GM23338 (cell line): ENCODE results near the gene RNF121. TPM values are rescaled to one million over a fixed set of nuclear protein-coding genes. Genes with fewer than 3 reads are reported as not detected.
A peak's percentile ranks its signal among the peaks of the same experiment; 100 is the strongest.

ENCODE experiments used
- ATAC-seq: fragments of 200-7000 bp; cut with Tn5 transposase; 3 replicates; pipeline ENCODE4 v1.9.1; 2020
- DNase-seq: peaks from one replicate; pipeline ENCODE4 v3.0.0-alpha.2; 2015; ENCODE audit warnings: low spot score
- H2AFZ ChIP-seq: fragments of 200-600 bp; sonication (generic); 2 replicates; pipeline ENCODE4 v1.8.0; 2016; ENCODE audit warnings: antibody characterized with exemption, mild to moderate bottlenecking, moderate library complexity
- H3F3A ChIP-seq: fragments of 200-600 bp; sonication (generic); replicated peaks from 2 replicates; pipeline ENCODE4 v1.8.0; 2017; ENCODE audit warnings: antibody characterized with exemption, mixed run types, low read depth
- H3K27ac ChIP-seq: fragments of 200-600 bp; sonication (generic); 2 replicates; pipeline ENCODE4 v1.6.1; 2016; ENCODE audit warnings: low read depth
- H3K27me3 ChIP-seq: fragments of 200-600 bp; sonication (generic); 2 replicates; pipeline ENCODE4 v1.8.0; 2016; ENCODE audit warnings: mild to moderate bottlenecking, mixed run types, moderate library complexity; ENCODE audit not compliant: insufficient read depth
- H3K36me3 ChIP-seq: fragments of 200-600 bp; sonication (generic); 2 replicates; pipeline ENCODE4 v1.8.0; 2016; ENCODE audit warnings: mild to moderate bottlenecking; ENCODE audit not compliant: insufficient read depth
- H3K4me1 ChIP-seq: fragments of 200-600 bp; sonication (generic); 2 replicates; pipeline ENCODE4 v1.8.0; 2016; ENCODE audit warnings: mild to moderate bottlenecking, moderate library complexity; ENCODE audit not compliant: insufficient read depth
- H3K4me2 ChIP-seq: fragments of 200-600 bp; sonication (generic); 2 replicates; pipeline ENCODE4 v1.7.1; 2017; ENCODE audit warnings: mixed run types
- H3K4me3 ChIP-seq: fragments of 200-600 bp; sonication (generic); 2 replicates; pipeline ENCODE4 v1.6.1; 2016; ENCODE audit warnings: mixed run types
- H3K79me2 ChIP-seq: fragments of 200-600 bp; sonication (generic); replicated peaks from 2 replicates; pipeline ENCODE4 v1.8.0; 2017; ENCODE audit warnings: mild to moderate bottlenecking; ENCODE audit not compliant: insufficient read depth
- H3K9me2 ChIP-seq: fragments of 200-600 bp; sonication (generic); 2 replicates; pipeline ENCODE4 v1.8.0; 2017; ENCODE audit not compliant: insufficient read depth
- H4K20me1 ChIP-seq: fragments of 200-600 bp; sonication (generic); replicated peaks from 2 replicates; pipeline ENCODE4 v1.8.0; 2017; ENCODE audit warnings: mild to moderate bottlenecking; ENCODE audit not compliant: insufficient read depth
- H3K27ac Mint-ChIP-seq: 2 replicates; pipeline ENCODE4 v1.8.0; 2020; ENCODE audit warnings: inconsistent platforms, mild to moderate bottlenecking, moderate library complexity, mixed read lengths
- H3K27me3 Mint-ChIP-seq: 3 replicates; pipeline ENCODE4 v1.8.0; 2022; ENCODE audit warnings: low read depth, mild to moderate bottlenecking, moderate library complexity, mixed read lengths, inconsistent platforms; ENCODE audit not compliant: insufficient read depth, poor library complexity
- H3K36me3 Mint-ChIP-seq: 3 replicates; pipeline ENCODE4 v1.8.0; 2021; ENCODE audit warnings: low read depth, mild to moderate bottlenecking, inconsistent platforms, moderate library complexity, mixed read lengths
- H3K4me1 Mint-ChIP-seq: 3 replicates; pipeline ENCODE4 v1.8.0; 2020; ENCODE audit warnings: mild to moderate bottlenecking, inconsistent platforms, mixed read lengths
- H3K4me3 Mint-ChIP-seq: 3 replicates; pipeline ENCODE4 v1.8.0; 2021; ENCODE audit warnings: moderate library complexity, mild to moderate bottlenecking, inconsistent platforms, mixed read lengths
- H3K9me3 Mint-ChIP-seq: 3 replicates; pipeline ENCODE4 v1.8.0; 2020; ENCODE audit warnings: moderate library complexity, mild to moderate bottlenecking, inconsistent platforms, mixed read lengths
- JUNB ChIP-seq: IDR thresholded peaks from one replicate; pipeline ENCODE4 v1.6.1; 2016; ENCODE audit warnings: antibody characterized with exemption; ENCODE audit not compliant: unreplicated experiment
- POLR2AphosphoS5 ChIP-seq: IDR thresholded peaks from 2 replicates; pipeline ENCODE4 v1.6.1; 2016; ENCODE audit warnings: antibody characterized with exemption, low read depth
- ZNF114 ChIP-seq: fragments of 250-450 bp; sonication (Bioruptor Pico); IDR thresholded peaks from 2 replicates; pipeline ENCODE4 v1.5.0; 2020; ENCODE audit warnings: mild to moderate bottlenecking, moderate library complexity
- polyA plus RNA-seq: library from polyadenylated mRNA; unstranded; fragments of >200 nt; fragmentation: Nextera tagmentation; extraction: Ambion mirVana; gene quantifications from 2 replicates; pipeline ENCODE4 v1.2.1, GENCODE V29; 2016
- total RNA-seq: library from RNA; depleted of rRNA; stranded (reverse); fragments of >200 nt; shearing (Covaris generic); gene quantifications from 2 replicates; pipeline ENCODE4 v1.2.3, GENCODE V29; 2014
- TF ChIP-seq, protein P1 (sequence below): IDR thresholded peaks from 2 replicates; pipeline ENCODE4 v1.6.1; 2016; ENCODE audit warnings: antibody characterized with exemption
- TF ChIP-seq, protein P2 (sequence below): IDR thresholded peaks from one replicate; pipeline ENCODE4 v1.6.1; 2018; ENCODE audit warnings: antibody characterized with exemption; ENCODE audit not compliant: unreplicated experiment
- TF ChIP-seq, protein P3 (sequence below), 2 experiments: fragments of 200-600 bp in 1 of 2; sonication (generic) in 1 of 2; conservative IDR thresholded peaks; 2 replicates each; pipeline versions ENCODE4 v1.5.1 to v1.6.1; 2016 to 2017; ENCODE audit warnings: antibody characterized with exemption in 2 of 2, low read depth in 2 of 2, mild to moderate bottlenecking in 2 of 2, moderate library complexity in 1 of 2

RNF121 gene
- total and polyA plus RNA-seq, 2 experiments from 2014 or later = 7.8 to 37.7 TPM

DNA sequence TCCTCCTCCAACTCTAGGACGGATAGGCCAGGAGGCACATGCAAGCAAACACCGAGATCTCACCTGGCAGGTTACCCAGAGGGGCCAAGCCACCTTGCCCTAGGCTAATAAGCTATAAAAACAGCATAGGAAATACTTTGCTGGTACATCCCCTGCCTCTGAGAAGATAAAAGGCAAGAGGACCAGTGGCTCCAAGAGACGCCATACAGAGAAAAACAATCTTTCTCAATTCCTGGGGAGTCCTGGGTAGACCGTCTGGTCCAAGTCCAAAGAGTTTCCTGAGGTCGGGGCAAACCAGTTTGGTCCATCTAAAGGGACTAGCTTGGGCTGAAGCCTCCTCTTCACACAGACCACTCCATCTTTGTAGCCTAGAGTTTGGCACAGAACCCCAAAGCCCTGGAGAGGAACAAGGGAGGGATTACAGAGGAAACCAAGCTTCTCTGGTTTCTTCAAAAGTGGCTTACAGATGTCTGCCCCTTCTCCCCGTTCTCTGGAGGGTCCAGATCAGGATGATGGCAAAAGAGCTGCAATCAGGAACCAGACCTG lies 111.1 kb downstream of the RNF121 start:
- H3F3A ChIP-seq = peaks cover 5% of the 10 kb centered on the region
- no peaks in the 10 kb centered on the region for H3K27me3 ChIP-seq
- H3K27ac Mint-ChIP-seq = no peak overlapping the region
- H3K9me3 Mint-ChIP-seq = no peaks in the 10 kb centered on the region
- no peak for ATAC-seq
- peaks cover 5% of the 10 kb centered on the region; the same call in 1 of the 2 replicates for H4K20me1 ChIP-seq
- H3K79me2 ChIP-seq = peaks cover 77% of the 10 kb centered on the region
- no peak for DNase-seq
- H3K27ac ChIP-seq = peak overlapping the region; percentile 81
- no peaks in the 10 kb centered on the region; the same call in 1 of the 2 replicates for H3K36me3 ChIP-seq
- no peak overlapping the region for H2AFZ ChIP-seq
- H3K4me2 ChIP-seq = peak overlapping the region; percentile 71
- no peak overlapping the region for H3K4me3 Mint-ChIP-seq
- H3K36me3 Mint-ChIP-seq = peaks cover 12% of the 10 kb centered on the region
- peaks cover 8% of the 10 kb centered on the region for H3K4me1 Mint-ChIP-seq
- peaks cover 4% of the 10 kb centered on the region for H3K27me3 Mint-ChIP-seq
- H3K4me1 ChIP-seq = peaks cover 41% of the 10 kb centered on the region
- TF ChIP-seq JUNB (no peak), ZNF114 (no peak)
- TF ChIP-seq, protein P1, sequence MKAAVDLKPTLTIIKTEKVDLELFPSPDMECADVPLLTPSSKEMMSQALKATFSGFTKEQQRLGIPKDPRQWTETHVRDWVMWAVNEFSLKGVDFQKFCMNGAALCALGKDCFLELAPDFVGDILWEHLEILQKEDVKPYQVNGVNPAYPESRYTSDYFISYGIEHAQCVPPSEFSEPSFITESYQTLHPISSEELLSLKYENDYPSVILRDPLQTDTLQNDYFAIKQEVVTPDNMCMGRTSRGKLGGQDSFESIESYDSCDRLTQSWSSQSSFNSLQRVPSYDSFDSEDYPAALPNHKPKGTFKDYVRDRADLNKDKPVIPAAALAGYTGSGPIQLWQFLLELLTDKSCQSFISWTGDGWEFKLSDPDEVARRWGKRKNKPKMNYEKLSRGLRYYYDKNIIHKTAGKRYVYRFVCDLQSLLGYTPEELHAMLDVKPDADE = no peak
- TF ChIP-seq, protein P2, sequence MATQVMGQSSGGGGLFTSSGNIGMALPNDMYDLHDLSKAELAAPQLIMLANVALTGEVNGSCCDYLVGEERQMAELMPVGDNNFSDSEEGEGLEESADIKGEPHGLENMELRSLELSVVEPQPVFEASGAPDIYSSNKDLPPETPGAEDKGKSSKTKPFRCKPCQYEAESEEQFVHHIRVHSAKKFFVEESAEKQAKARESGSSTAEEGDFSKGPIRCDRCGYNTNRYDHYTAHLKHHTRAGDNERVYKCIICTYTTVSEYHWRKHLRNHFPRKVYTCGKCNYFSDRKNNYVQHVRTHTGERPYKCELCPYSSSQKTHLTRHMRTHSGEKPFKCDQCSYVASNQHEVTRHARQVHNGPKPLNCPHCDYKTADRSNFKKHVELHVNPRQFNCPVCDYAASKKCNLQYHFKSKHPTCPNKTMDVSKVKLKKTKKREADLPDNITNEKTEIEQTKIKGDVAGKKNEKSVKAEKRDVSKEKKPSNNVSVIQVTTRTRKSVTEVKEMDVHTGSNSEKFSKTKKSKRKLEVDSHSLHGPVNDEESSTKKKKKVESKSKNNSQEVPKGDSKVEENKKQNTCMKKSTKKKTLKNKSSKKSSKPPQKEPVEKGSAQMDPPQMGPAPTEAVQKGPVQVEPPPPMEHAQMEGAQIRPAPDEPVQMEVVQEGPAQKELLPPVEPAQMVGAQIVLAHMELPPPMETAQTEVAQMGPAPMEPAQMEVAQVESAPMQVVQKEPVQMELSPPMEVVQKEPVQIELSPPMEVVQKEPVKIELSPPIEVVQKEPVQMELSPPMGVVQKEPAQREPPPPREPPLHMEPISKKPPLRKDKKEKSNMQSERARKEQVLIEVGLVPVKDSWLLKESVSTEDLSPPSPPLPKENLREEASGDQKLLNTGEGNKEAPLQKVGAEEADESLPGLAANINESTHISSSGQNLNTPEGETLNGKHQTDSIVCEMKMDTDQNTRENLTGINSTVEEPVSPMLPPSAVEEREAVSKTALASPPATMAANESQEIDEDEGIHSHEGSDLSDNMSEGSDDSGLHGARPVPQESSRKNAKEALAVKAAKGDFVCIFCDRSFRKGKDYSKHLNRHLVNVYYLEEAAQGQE = no peak
- TF ChIP-seq, protein P3, sequence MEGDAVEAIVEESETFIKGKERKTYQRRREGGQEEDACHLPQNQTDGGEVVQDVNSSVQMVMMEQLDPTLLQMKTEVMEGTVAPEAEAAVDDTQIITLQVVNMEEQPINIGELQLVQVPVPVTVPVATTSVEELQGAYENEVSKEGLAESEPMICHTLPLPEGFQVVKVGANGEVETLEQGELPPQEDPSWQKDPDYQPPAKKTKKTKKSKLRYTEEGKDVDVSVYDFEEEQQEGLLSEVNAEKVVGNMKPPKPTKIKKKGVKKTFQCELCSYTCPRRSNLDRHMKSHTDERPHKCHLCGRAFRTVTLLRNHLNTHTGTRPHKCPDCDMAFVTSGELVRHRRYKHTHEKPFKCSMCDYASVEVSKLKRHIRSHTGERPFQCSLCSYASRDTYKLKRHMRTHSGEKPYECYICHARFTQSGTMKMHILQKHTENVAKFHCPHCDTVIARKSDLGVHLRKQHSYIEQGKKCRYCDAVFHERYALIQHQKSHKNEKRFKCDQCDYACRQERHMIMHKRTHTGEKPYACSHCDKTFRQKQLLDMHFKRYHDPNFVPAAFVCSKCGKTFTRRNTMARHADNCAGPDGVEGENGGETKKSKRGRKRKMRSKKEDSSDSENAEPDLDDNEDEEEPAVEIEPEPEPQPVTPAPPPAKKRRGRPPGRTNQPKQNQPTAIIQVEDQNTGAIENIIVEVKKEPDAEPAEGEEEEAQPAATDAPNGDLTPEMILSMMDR (conservative IDR thresholded peaks at IDR 0.05; ENCODE audit: low read depth in 2 of 2) = no peak
- peak overlapping the region; percentile 51; the same call in 1 of the 2 replicates for H3K4me3 ChIP-seq
- H3K9me2 ChIP-seq = no peaks in the 10 kb centered on the region

DNA sequence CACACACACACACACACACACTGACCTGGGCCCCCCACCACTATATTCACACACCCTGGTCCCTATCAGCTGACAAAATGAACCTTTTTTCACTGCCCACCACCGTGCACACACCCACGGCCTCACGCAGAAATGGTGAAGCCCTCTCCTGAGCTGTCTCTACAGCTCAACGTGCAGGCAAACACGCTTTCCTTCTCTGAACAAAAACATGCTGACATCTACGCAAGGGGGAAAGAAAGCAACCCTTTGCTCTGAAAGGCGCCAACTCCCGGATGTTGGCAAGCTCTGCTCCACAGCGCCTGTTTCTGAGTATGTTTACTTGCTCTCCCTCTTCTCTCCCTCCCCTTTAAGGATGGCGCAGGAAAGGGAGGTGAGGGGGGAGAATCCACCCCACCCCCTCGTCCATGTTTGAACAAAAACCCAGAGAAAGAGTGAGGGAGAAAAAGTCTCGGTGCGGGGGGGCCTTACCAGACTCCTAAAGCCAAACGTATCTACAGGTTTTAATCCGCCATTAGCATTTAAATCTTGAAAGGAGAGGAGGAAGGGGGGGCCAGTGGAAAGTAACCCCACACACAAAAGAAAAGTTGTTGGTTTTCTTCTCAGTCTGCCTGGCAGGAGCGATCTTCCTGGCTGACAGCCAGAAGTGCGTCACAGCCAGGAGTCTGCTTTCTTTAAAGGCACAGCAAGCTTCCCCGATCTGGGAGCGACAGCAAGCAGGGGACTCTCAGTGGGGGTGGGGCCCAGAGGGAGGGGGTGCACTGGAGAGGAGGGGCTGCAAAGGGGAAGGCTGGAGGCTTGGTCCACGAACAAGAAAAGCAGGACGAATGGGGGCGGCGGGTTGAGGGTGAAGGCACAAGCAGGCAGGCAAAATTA lies 111.9 kb downstream of the RNF121 start:
- peak overlapping the region; percentile 51 for H3K4me3 ChIP-seq
- peak; percentile 74 for DNase-seq
- no peaks in the 10 kb centered on the region for H3K36me3 ChIP-seq
- H3K4me1 Mint-ChIP-seq = peaks cover 10% of the 10 kb centered on the region
- H3K36me3 Mint-ChIP-seq = peaks cover 4% of the 10 kb centered on the region
- H3K4me3 Mint-ChIP-seq = no peak overlapping the region
- H3K79me2 ChIP-seq = peaks cover 74% of the 10 kb centered on the region
- H3K27me3 ChIP-seq = no peaks in the 10 kb centered on the region
- no peak overlapping the region for H3K27ac Mint-ChIP-seq
- peak overlapping the region; percentile 81 for H3K27ac ChIP-seq
- H3K9me2 ChIP-seq = no peaks in the 10 kb centered on the region
- H4K20me1 ChIP-seq = peaks cover 5% of the 10 kb centered on the region; the same call in 1 of the 2 replicates
- no peak overlapping the region for H2AFZ ChIP-seq
- H3F3A ChIP-seq = peaks cover 5% of the 10 kb centered on the region
- peak overlapping the region; percentile 71 for H3K4me2 ChIP-seq
- peaks cover 41% of the 10 kb centered on the region for H3K4me1 ChIP-seq
- peak; percentile 70 for ATAC-seq
- H3K9me3 Mint-ChIP-seq = no peaks in the 10 kb centered on the region
- H3K27me3 Mint-ChIP-seq = peaks cover 4% of the 10 kb centered on the region
- no peak for TF ChIP-seq POLR2AphosphoS5
- TF ChIP-seq, protein P1 = no peak
